Caco-2 (cell line): ENCODE measurements around the gene FAN1. TPM values are rescaled to one million over a fixed set of nuclear protein-coding genes. Genes with fewer than 3 reads are reported as not detected.

ENCODE experiments used
- BruUV-seq: library from RNA; stranded (reverse); fragments of 400-500 nt; replicated peaks from 2 replicates; lab custom pipeline; 2021; lab: Mats Ljungman, UMichigan
- CTCF ChIA-PET: fragments of 300-600 bp; sonication (Branson Sonifier 250); formaldehyde crosslinking; loops from one replicate; lab custom pipeline; 2022; ENCODE audit warnings: antibody characterized with exemption; lab: Charles Lee
- POLR2A ChIA-PET: fragments of 300-600 bp; sonication (Branson Sonifier 250); formaldehyde crosslinking; loops from one replicate; lab custom pipeline; 2022; ENCODE audit warnings: antibody characterized with exemption; lab: Charles Lee
- DNase-seq, 2 experiments: peaks; one replicate each; pipeline versions ENCODE4 v3.0.0 to v3.0.0-alpha.2; 2020 to 2022
- H3K27me3 ChIP-seq: replicated peaks from 2 replicates; pipeline ENCODE4 v1.6.0; 2011; ENCODE audit warnings: low read length; ENCODE audit not compliant: control insufficient read depth, insufficient read depth
- H3K36me3 ChIP-seq: 2 replicates; pipeline ENCODE4 v1.5.1; 2011; ENCODE audit warnings: low read length; ENCODE audit not compliant: control insufficient read depth, insufficient read depth
- H3K4me1 ChIP-seq: fragments of 250-450 bp; sonication (Bioruptor Pico); 2 replicates; pipeline ENCODE4 v1.5.1; 2020; ENCODE audit warnings: mild to moderate bottlenecking
- H3K4me3 ChIP-seq: 2 replicates; pipeline ENCODE4 v1.5.1; 2011; ENCODE audit warnings: low read depth, mild to moderate bottlenecking, control low read depth, low read length
- H3K9me3 ChIP-seq: fragments of 250-450 bp; sonication (Bioruptor Pico); 2 replicates; pipeline ENCODE4 v1.5.1; 2020; ENCODE audit warnings: mild to moderate bottlenecking, moderate library complexity
- H3K27ac Mint-ChIP-seq: one replicate; pipeline ENCODE4 v1.8.0; 2022; ENCODE audit warnings: mixed read lengths; ENCODE audit not compliant: unreplicated experiment
- H3K27me3 Mint-ChIP-seq: one replicate; pipeline ENCODE4 v1.8.0; 2022; ENCODE audit warnings: mixed read lengths; ENCODE audit not compliant: insufficient read depth, unreplicated experiment
- H3K36me3 Mint-ChIP-seq: one replicate; pipeline ENCODE4 v1.8.0; 2022; ENCODE audit warnings: mild to moderate bottlenecking, mixed read lengths; ENCODE audit not compliant: insufficient read depth, unreplicated experiment
- H3K4me1 Mint-ChIP-seq: one replicate; pipeline ENCODE4 v1.8.0; 2022; ENCODE audit warnings: low read depth, mixed read lengths; ENCODE audit not compliant: unreplicated experiment
- H3K4me3 Mint-ChIP-seq: one replicate; pipeline ENCODE4 v1.8.0; 2022; ENCODE audit warnings: mild to moderate bottlenecking, moderate library complexity, mixed read lengths; ENCODE audit not compliant: unreplicated experiment
- H3K9me3 Mint-ChIP-seq: one replicate; pipeline ENCODE4 v1.8.0; 2022; ENCODE audit warnings: mixed read lengths; ENCODE audit not compliant: unreplicated experiment
- CTCF ChIP-seq, 2 experiments: fragments of 200-600 bp in 1 of 2; IDR thresholded peaks; 1 replicate in 1 of 2; 2 replicates in 1 of 2; pipeline versions ENCODE4 v1.5.1 to v1.8.0; 2011 to 2022; ENCODE audit warnings: antibody characterized with exemption in 1 of 2, control low read depth in 1 of 2, inconsistent platforms in 1 of 2, low read depth in 1 of 2, low read length in 1 of 2, mild to moderate bottlenecking in 1 of 2, moderate library complexity in 1 of 2; ENCODE audit not compliant: insufficient read depth in 1 of 2, severe bottlenecking in 1 of 2, unreplicated experiment in 1 of 2
- intact Hi-C: fragments of 100-400 bp; cut with micrococcal nuclease; formaldehyde crosslinking; loops from one replicate; pipeline ENCODE4 v1.10.0; 2022; ENCODE audit not compliant: unreplicated experiment
- total RNA-seq: library from RNA; stranded (reverse); gene quantifications from 2 replicates; pipeline ENCODE4 v1.2.3, GENCODE V29; 2022

The FAN1 gene
- total RNA-seq, 1 experiment from 2014 or later, result 26.6 TPM

DNA sequence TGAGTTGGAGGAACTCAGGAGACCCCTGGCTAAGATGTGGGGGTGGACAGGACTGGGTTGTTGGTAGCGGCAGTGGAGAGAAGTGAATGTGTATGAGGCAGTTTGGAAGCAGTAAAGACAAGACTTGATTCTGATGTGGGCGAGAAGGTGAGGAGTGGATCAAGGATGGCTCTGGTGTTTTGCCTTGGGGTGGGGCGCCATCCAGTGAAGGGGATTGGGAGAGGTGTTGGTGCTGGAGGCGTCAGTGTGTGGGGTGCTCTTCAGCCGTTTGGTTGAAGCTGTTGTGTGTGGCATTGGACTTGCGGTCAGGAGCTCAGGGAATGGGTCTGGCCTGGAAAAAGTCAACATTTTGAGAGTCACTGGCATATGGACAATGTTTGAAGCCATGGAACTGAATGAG is 13.3 kb downstream of the FAN1 start:
- no TSS peak for BruUV-seq
- no peak overlapping the region for H3K4me3 Mint-ChIP-seq
- ChIA-PET CTCF (no interaction called here), POLR2A (interaction anchor here (0.9 kb wide), 1 partner anchor 22 kb away, joined by 3 read pairs; no protein-coding TSS in a partner anchor)
- Histone ChIP-seq H3K9me3 (no peaks in the 10 kb centered on the region), H3K27me3 (no peaks in the 10 kb centered on the region), H3K4me1 (no peaks in the 10 kb centered on the region), H3K36me3 (no peaks in the 10 kb centered on the region; the same call in none of the 2 replicates), H3K4me3 (no peak overlapping the region)
- H3K27ac Mint-ChIP-seq, result no peak overlapping the region
- intact Hi-C loops, result no loop called here
- no peaks in the 10 kb centered on the region for H3K9me3 Mint-ChIP-seq
- H3K4me1 Mint-ChIP-seq, result no peaks in the 10 kb centered on the region
- no peaks in the 10 kb centered on the region for H3K27me3 Mint-ChIP-seq
- TF ChIP-seq CTCF (IDR thresholded peaks at IDR 0.05; ENCODE audit: insufficient read depth in 1 of 2, low read depth in 1 of 2, low read length in 1 of 2, severe bottlenecking in 1 of 2, unreplicated experiment in 1 of 2), result no peak
- DNase-seq, result no peak
- H3K36me3 Mint-ChIP-seq, result peaks cover 11% of the 10 kb centered on the region

DNA sequence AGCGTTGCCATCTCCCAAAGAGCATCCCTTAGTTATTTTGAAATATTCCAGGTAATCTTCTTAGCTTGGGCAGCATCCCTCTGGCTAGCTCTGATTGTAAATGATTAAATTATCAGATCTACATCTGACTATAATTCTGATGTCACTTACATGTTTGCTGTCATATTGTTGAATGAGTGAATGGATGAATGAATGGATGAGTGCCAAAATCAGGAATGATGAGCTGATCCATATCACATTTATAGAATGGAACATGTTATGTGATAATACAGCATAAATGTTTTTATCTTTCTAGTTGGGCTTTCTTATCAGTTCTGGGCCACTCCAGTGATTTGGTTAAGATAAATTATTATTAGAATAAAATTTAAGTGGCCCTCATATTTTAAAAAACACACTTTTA is 14.0 kb downstream of the FAN1 start:
- H3K27ac Mint-ChIP-seq, result no peak overlapping the region
- no peak for DNase-seq
- BruUV-seq, result no TSS peak
- CTCF ChIA-PET, result no interaction called here
- Histone ChIP-seq H3K4me1 (no peaks in the 10 kb centered on the region), H3K36me3 (no peaks in the 10 kb centered on the region; the same call in none of the 2 replicates), H3K27me3 (no peaks in the 10 kb centered on the region), H3K9me3 (no peaks in the 10 kb centered on the region), H3K4me3 (no peak overlapping the region)
- peaks cover 18% of the 10 kb centered on the region for H3K36me3 Mint-ChIP-seq
- TF ChIP-seq CTCF (IDR thresholded peaks at IDR 0.05; ENCODE audit: insufficient read depth in 1 of 2, low read depth in 1 of 2, low read length in 1 of 2, severe bottlenecking in 1 of 2, unreplicated experiment in 1 of 2), result no peak
- no peaks in the 10 kb centered on the region for H3K4me1 Mint-ChIP-seq
- intact Hi-C loops, result no loop called here
- POLR2A ChIA-PET, result interaction anchor here (0.9 kb wide), 1 partner anchor 23 kb away, joined by 3 read pairs; no protein-coding TSS in a partner anchor
- H3K27me3 Mint-ChIP-seq, result no peaks in the 10 kb centered on the region
- no peaks in the 10 kb centered on the region for H3K9me3 Mint-ChIP-seq
- no peak overlapping the region for H3K4me3 Mint-ChIP-seq

DNA sequence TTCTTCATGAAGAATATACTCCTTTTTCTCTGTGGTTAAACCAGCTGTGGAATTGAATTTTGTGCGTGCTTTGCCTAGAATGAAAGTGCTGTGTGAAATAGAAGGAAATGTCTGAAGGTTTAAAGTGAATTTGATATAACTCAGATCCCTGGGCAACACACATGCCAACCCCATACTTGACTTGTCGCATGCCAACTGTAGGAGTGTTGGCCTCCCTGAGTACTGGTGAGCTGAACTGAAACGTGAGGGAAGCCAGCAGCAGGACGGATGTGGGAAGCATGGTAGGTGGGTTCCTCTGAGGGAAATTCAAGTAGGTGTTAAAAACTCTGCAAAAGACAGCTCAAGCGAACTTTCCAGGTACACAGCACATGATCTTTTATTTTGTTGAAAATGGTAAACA is 14.7 kb downstream of the FAN1 start:
- H3K9me3 ChIP-seq, result no peaks in the 10 kb centered on the region
- no peaks in the 10 kb centered on the region for H3K4me1 ChIP-seq
- Mint-ChIP-seq H3K36me3 (peaks cover 22% of the 10 kb centered on the region), H3K9me3 (no peaks in the 10 kb centered on the region), H3K4me3 (no peak overlapping the region), H3K27ac (no peak overlapping the region), H3K4me1 (no peaks in the 10 kb centered on the region), H3K27me3 (no peaks in the 10 kb centered on the region)
- H3K4me3 ChIP-seq, result no peak overlapping the region
- no peaks in the 10 kb centered on the region for H3K27me3 ChIP-seq
- no TSS peak for BruUV-seq
- CTCF ChIA-PET, result interaction anchor here (0.9 to 1.0 kb wide), 2 partner anchors 17 to 211 kb away, joined by 3 read pairs; no protein-coding TSS in a partner anchor
- H3K36me3 ChIP-seq, result no peaks in the 10 kb centered on the region; the same call in none of the 2 replicates
- intact Hi-C loops, result no loop called here
- POLR2A ChIA-PET, result no interaction called here
- no peak for DNase-seq
- TF ChIP-seq CTCF (IDR thresholded peaks at IDR 0.05; ENCODE audit: insufficient read depth in 1 of 2, low read depth in 1 of 2, low read length in 1 of 2, severe bottlenecking in 1 of 2, unreplicated experiment in 1 of 2), result no peak
